GM23248 (cell line): ENCODE data around the gene SMARCA2.

ENCODE experiments used
- EZH2 ChIP-seq: fragments of 200-600 bp; sonication (generic); IDR thresholded peaks from 2 replicates; pipeline ENCODE4 v1.6.1; 2018; ENCODE audit warnings: antibody characterized with exemption, mild to moderate bottlenecking; ENCODE audit not compliant: insufficient read depth, poor library complexity, severe bottlenecking
- EZH2phosphoT487 ChIP-seq: fragments of 200-600 bp; sonication (generic); IDR thresholded peaks from 2 replicates; pipeline ENCODE4 v1.6.1; 2018; ENCODE audit warnings: antibody characterized with exemption, moderate library complexity, mild to moderate bottlenecking, low read depth; ENCODE audit not compliant: insufficient read depth

- TF ChIP-seq EZH2: no peak
- no peak for TF ChIP-seq EZH2phosphoT487
Measured at GRCh38 chr9:2180704-2181103, 165.6 kb downstream of the SMARCA2 start.
